PC-3 (cell line): ENCODE measurements around the gene RTF1. TPM values are rescaled to one million over a fixed set of nuclear protein-coding genes. Genes with fewer than 3 reads are reported as not detected.

Experiments used
- ATAC-seq: fragments of 200-7000 bp; cut with Tn5 transposase; 2 replicates; pipeline ENCODE4 v1.9.1; 2020; ENCODE audit warnings: mild to moderate bottlenecking, moderate library complexity
- BruUV-seq: library from RNA; stranded (reverse); fragments of 400-500 nt; replicated peaks from 2 replicates; lab custom pipeline; 2021; lab: Mats Ljungman, UMichigan
- CTCF ChIA-PET: fragments of 300-600 bp; sonication (Branson Sonifier 250); formaldehyde crosslinking; loops from one replicate; lab custom pipeline; 2022; ENCODE audit warnings: antibody characterized with exemption; lab: Charles Lee
- POLR2A ChIA-PET: fragments of 300-600 bp; sonication (Branson Sonifier 250); formaldehyde crosslinking; loops from one replicate; lab custom pipeline; 2022; ENCODE audit warnings: antibody characterized with exemption; ENCODE audit not compliant: unreplicated experiment; lab: Charles Lee
- DNase-seq: peaks from one replicate; pipeline ENCODE4 v3.0.0-alpha.2; 2015
- H2AFZ ChIP-seq: fragments of 300-600 bp; sonication (generic); 2 replicates; pipeline ENCODE4 v1.6.0; 2016; ENCODE audit warnings: antibody characterized with exemption, low read length
- H3F3A ChIP-seq: fragments of 300-600 bp; sonication (generic); one replicate; pipeline ENCODE4 v1.6.0; 2017; ENCODE audit warnings: antibody characterized with exemption, low read length, control low read depth, mild to moderate bottlenecking; ENCODE audit not compliant: unreplicated experiment
- H3K27ac ChIP-seq: fragments of 300-600 bp; sonication (generic); 2 replicates; pipeline ENCODE4 v1.5.1; 2016; ENCODE audit warnings: mild to moderate bottlenecking, low read length
- H3K27me3 ChIP-seq: fragments of 300-600 bp; sonication (generic); 2 replicates; pipeline ENCODE4 v1.6.1; 2016; ENCODE audit warnings: low read length, mixed read lengths
- H3K36me3 ChIP-seq: fragments of 300-600 bp; sonication (generic); 2 replicates; pipeline ENCODE4 v1.6.1; 2016; ENCODE audit warnings: low read depth, mixed run types, low read length, mixed read lengths
- H3K4me1 ChIP-seq: fragments of 300-600 bp; sonication (generic); 2 replicates; pipeline ENCODE4 v1.5.1; 2016; ENCODE audit warnings: low read length; ENCODE audit not compliant: insufficient read depth
- H3K4me2 ChIP-seq: fragments of 300-600 bp; sonication (generic); 2 replicates; pipeline ENCODE4 v1.6.0; 2016; ENCODE audit warnings: low read length
- H3K4me3 ChIP-seq: fragments of 300-600 bp; sonication (generic); 2 replicates; pipeline ENCODE4 v1.5.1; 2016; ENCODE audit warnings: mild to moderate bottlenecking, low read length, mixed read lengths
- H3K79me2 ChIP-seq: fragments of 300-600 bp; sonication (generic); 2 replicates; pipeline ENCODE4 v1.6.1; 2017; ENCODE audit warnings: low read length, mixed read lengths
- H3K9ac ChIP-seq: fragments of 300-600 bp; sonication (generic); 2 replicates; pipeline ENCODE4 v1.6.0; 2016; ENCODE audit warnings: mild to moderate bottlenecking, low read length
- H3K9me2 ChIP-seq: fragments of 300-600 bp; sonication (generic); replicated peaks from 2 replicates; pipeline ENCODE4 v1.6.1; 2016; ENCODE audit warnings: mixed run types, low read length, mixed read lengths
- H3K9me3 ChIP-seq: fragments of 300-600 bp; sonication (generic); 2 replicates; pipeline ENCODE4 v1.6.1; 2016; ENCODE audit warnings: low read length, mixed read lengths
- H4K20me1 ChIP-seq: fragments of 300-600 bp; sonication (generic); 2 replicates; pipeline ENCODE4 v1.6.1; 2016; ENCODE audit warnings: low read length, mixed read lengths
- CTCF ChIP-seq: fragments of 300-600 bp; sonication (generic); conservative IDR thresholded peaks from 2 replicates; pipeline ENCODE4 v1.5.1; 2017; ENCODE audit warnings: antibody characterized with exemption, low read depth, mild to moderate bottlenecking, low read length
- EZH2 ChIP-seq: fragments of 300-600 bp; sonication (generic); IDR thresholded peaks from one replicate; pipeline ENCODE4 v1.6.1; 2017; ENCODE audit warnings: antibody characterized with exemption, mild to moderate bottlenecking, low read length; ENCODE audit not compliant: unreplicated experiment
- EZH2phosphoT487 ChIP-seq: fragments of 300-600 bp; sonication (generic); IDR thresholded peaks from 2 replicates; pipeline ENCODE4 v1.6.1; 2018; ENCODE audit warnings: mild to moderate bottlenecking, antibody characterized with exemption, low read length, borderline replicate concordance
- intact Hi-C: fragments of 100-400 bp; cut with micrococcal nuclease; formaldehyde crosslinking; loops from 2 replicates; pipeline ENCODE4 v1.9.0; 2023
- total RNA-seq: library from RNA; depleted of rRNA; stranded (reverse); fragments of >200 nt; gene quantifications from 2 replicates; pipeline ENCODE4 v1.2.3, GENCODE V29; 2014

RTF1 gene
- total RNA-seq, 1 experiment from 2014 or later = 20.2 TPM

- TSS peak; percentile 97 for BruUV-seq
- CTCF ChIA-PET = interaction anchor here (0.6 kb wide), 1 partner anchor 298 kb away, joined by 3 read pairs; no protein-coding TSS in a partner anchor
- ATAC-seq = no peak
Measured at GRCh38 chr15:41401904-41402267, 15.0 kb upstream of the RTF1 start.

GRCh38 chr15:41407341-41407740 is 9.6 kb upstream of the RTF1 start:
- H3K36me3 ChIP-seq = no peaks in the 10 kb centered on the region
- DNase-seq (no peak), ATAC-seq (no peak)
- H3K4me3 ChIP-seq = no peak overlapping the region
- no peaks in the 10 kb centered on the region for H4K20me1 ChIP-seq
- intact Hi-C loops = no loop called here
- POLR2A ChIA-PET = no interaction called here
- no peak overlapping the region for H3K27ac ChIP-seq
- no peak overlapping the region for H2AFZ ChIP-seq
- no peaks in the 10 kb centered on the region for H3F3A ChIP-seq
- no peak overlapping the region for H3K4me2 ChIP-seq
- H3K27me3 ChIP-seq = no peaks in the 10 kb centered on the region
- no peaks in the 10 kb centered on the region; the same call in 1 of the 2 replicates for H3K79me2 ChIP-seq
- no peaks in the 10 kb centered on the region for H3K9me2 ChIP-seq
- no peaks in the 10 kb centered on the region for H3K4me1 ChIP-seq
- H3K9me3 ChIP-seq = no peaks in the 10 kb centered on the region
- TF ChIP-seq EZH2phosphoT487 = no peak
- no peak for TF ChIP-seq CTCF
- TF ChIP-seq EZH2 = no peak
- H3K9ac ChIP-seq = no peak overlapping the region
- no TSS peak for BruUV-seq
- CTCF ChIA-PET = no interaction called here

More at GRCh38 chr15:41401904-41402267, 15.0 kb upstream of the RTF1 start:
- peak overlapping the region; percentile 84 for H3K4me3 ChIP-seq
- H3K4me2 ChIP-seq = peak overlapping the region; percentile 78
- no peak for DNase-seq
- POLR2A ChIA-PET = no interaction called here
- no peaks in the 10 kb centered on the region for H3F3A ChIP-seq
- H3K9me2 ChIP-seq = no peaks in the 10 kb centered on the region
- no peaks in the 10 kb centered on the region for H4K20me1 ChIP-seq
- no peaks in the 10 kb centered on the region for H3K36me3 ChIP-seq
- intact Hi-C loops = no loop called here
- H3K4me1 ChIP-seq = 0 out of 2 replicates have a peak, but pooled peaks cover 4% of the 10 kb centered on the region
- H3K27me3 ChIP-seq = no peaks in the 10 kb centered on the region
- peak overlapping the region; percentile 84 for H3K9ac ChIP-seq
- no peaks in the 10 kb centered on the region for H3K9me3 ChIP-seq
- H2AFZ ChIP-seq = peak overlapping the region; percentile 95
- no peak for TF ChIP-seq CTCF
- TF ChIP-seq EZH2 = no peak
- H3K79me2 ChIP-seq = peaks cover 13% of the 10 kb centered on the region
- peak overlapping the region; percentile 27 for H3K27ac ChIP-seq

GRCh38 chr15:41408234-41408641 is 8.7 kb upstream of the RTF1 start:
- Histone ChIP-seq H3F3A (no peaks in the 10 kb centered on the region), H3K4me1 (no peaks in the 10 kb centered on the region), H4K20me1 (no peaks in the 10 kb centered on the region), H3K79me2 (no peaks in the 10 kb centered on the region; the same call in 1 of the 2 replicates), H3K27me3 (no peaks in the 10 kb centered on the region), H3K4me2 (no peak overlapping the region), H3K27ac (no peak overlapping the region), H3K4me3 (no peak overlapping the region), H3K9ac (no peak overlapping the region), H2AFZ (no peak overlapping the region), H3K9me2 (no peaks in the 10 kb centered on the region), H3K36me3 (no peaks in the 10 kb centered on the region), H3K9me3 (no peaks in the 10 kb centered on the region)
- BruUV-seq = no TSS peak
- DNase-seq = no peak
- ChIA-PET POLR2A (no interaction called here), CTCF (no interaction called here)
- no peak for ATAC-seq
- TF ChIP-seq EZH2phosphoT487 (no peak), CTCF (no peak), EZH2 (no peak)
- intact Hi-C loops = no loop called here
